ENCODE results near the gene SHMT1. TPM values are rescaled to one million over a fixed set of nuclear protein-coding genes. Genes with fewer than 3 reads are reported as not detected.
"Not testable (repeated sequence)": the region's sequence is repeated elsewhere in the genome, so short reads cannot be mapped to it uniquely, and the experiment has no call there.

Gene SHMT1
- total and polyA plus RNA-seq, 4 donors: 39.6 to 360 (median 325) TPM

- TF ChIP-seq CTCF (IDR thresholded peaks at IDR 0.05; ENCODE audit: low read depth, low read length, missing input control) (no peak), GABPA (IDR thresholded peaks at IDR 0.05 in 1 of 2, conservative IDR thresholded peaks at IDR 0.05 in 1 of 2) (no peak), JUND (IDR thresholded peaks at IDR 0.05) (no peak), ZBTB33 (IDR thresholded peaks at IDR 0.05) (no peak)
These were observed 23.4 kb downstream of the SHMT1 start (continued) for GRCh38 chr17:18339933-18340332.

GRCh38 chr17:18338158-18338557 lies 25.2 kb downstream of the SHMT1 start:
- not testable (repeated sequence) for H3K4me1 ChIP-seq (ENCODE audit: control insufficient read depth in 4 of 4, insufficient read depth in 4 of 4, low read length in 3 of 4); H3K27ac ChIP-seq (ENCODE audit: low read depth in 1 of 2, low read length in 2 of 2); H3K4me3 ChIP-seq (ENCODE audit: low read depth in 1 of 3, low read length in 3 of 3); H3K9me3 ChIP-seq (ENCODE audit: control insufficient read depth in 4 of 4, low read length in 3 of 4); DNase-seq (ENCODE audit: low spot score); H3K9ac ChIP-seq (ENCODE audit: low read depth in 1 of 2, low read length in 2 of 2); H3K27me3 ChIP-seq (ENCODE audit: control insufficient read depth in 4 of 4, insufficient read depth in 4 of 4, low read length in 3 of 4)
- H3K36me3 ChIP-seq (ENCODE audit: control insufficient read depth in 4 of 4, insufficient read depth in 3 of 4, low read depth in 1 of 4, low read length in 3 of 4): peaks cover 24 to 65% (median 51%) of the 10 kb centered on the region in 4 donors
- 97% methylated on average over 25 of the region's 25 CpGs for WGBS

- H3K9ac ChIP-seq (ENCODE audit: low read depth in 1 of 2, low read length in 2 of 2): no peak overlapping the region
These were observed 30.4 kb downstream of the SHMT1 start for GRCh38 chr17:18332909-18333489.

More at GRCh38 chr17:18332909-18333489, 30.4 kb downstream of the SHMT1 start:
- Histone ChIP-seq H3K27ac (ENCODE audit: low read depth in 1 of 2, low read length in 2 of 2) (no peak overlapping the region), H3K4me3 (ENCODE audit: low read depth in 1 of 3, low read length in 3 of 3) (no peak overlapping the region), H3K9me3 (ENCODE audit: control insufficient read depth in 4 of 4, low read length in 3 of 4) (no peaks in the 10 kb centered on the region), H3K36me3 (ENCODE audit: control insufficient read depth in 4 of 4, insufficient read depth in 3 of 4, low read depth in 1 of 4, low read length in 3 of 4) (peaks cover 28 to 77% (median 71%) of the 10 kb centered on the region in 4 donors), H3K27me3 (ENCODE audit: control insufficient read depth in 4 of 4, insufficient read depth in 4 of 4, low read length in 3 of 4) (no peaks in the 10 kb centered on the region), H3K4me1 (ENCODE audit: control insufficient read depth in 4 of 4, insufficient read depth in 4 of 4, low read length in 3 of 4) (no peaks in the 10 kb centered on the region)
- no peak for DNase-seq (ENCODE audit: low spot score)
- WGBS: 84% methylated on average over 4 of the region's 4 CpGs
- TF ChIP-seq FOXA1 (IDR thresholded peaks at IDR 0.05) (no peak), HNF4A (conservative IDR thresholded peaks at IDR 0.05) (no peak), CTCF (IDR thresholded peaks at IDR 0.05; ENCODE audit: low read depth, low read length, missing input control) (no peak), GABPA (IDR thresholded peaks at IDR 0.05 in 1 of 2, conservative IDR thresholded peaks at IDR 0.05 in 1 of 2) (no peak), HNF4G (IDR thresholded peaks at IDR 0.05) (no peak), RXRA (IDR thresholded peaks at IDR 0.05) (no peak), YY1 (IDR thresholded peaks at IDR 0.05) (no peak), FOXA2 (IDR thresholded peaks at IDR 0.05) (no peak), NR2F2 (IDR thresholded peaks at IDR 0.05) (no peak), SP1 (IDR thresholded peaks at IDR 0.05) (no peak), REST (IDR thresholded peaks at IDR 0.05) (no peak), JUND (IDR thresholded peaks at IDR 0.05) (no peak), RAD21 (IDR thresholded peaks at IDR 0.05) (no peak)

Measured in liver (tissue), 9 donors.